ENCODE results near the gene PMS1.

DNA sequence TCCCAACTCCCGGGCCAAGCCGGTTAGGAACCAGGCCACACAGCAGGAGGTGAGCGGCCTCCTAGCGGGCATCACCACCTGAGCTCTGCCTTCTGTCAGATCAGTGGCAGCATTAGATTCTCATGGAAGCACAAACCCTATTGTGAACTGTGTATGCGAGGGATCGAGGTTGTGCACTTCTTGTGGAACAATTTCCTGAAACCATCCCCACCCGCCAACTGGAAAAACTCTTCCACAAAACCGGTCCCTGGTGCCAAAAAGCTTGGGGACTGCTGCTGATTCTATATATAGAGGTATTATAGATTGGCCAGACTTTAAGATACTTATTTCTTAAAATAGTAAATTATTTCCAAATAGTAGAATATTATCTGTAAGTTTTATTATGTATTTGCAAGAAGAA lies 89.4 kb downstream of the PMS1 start:
- TF ChIP-seq, protein P1, sequence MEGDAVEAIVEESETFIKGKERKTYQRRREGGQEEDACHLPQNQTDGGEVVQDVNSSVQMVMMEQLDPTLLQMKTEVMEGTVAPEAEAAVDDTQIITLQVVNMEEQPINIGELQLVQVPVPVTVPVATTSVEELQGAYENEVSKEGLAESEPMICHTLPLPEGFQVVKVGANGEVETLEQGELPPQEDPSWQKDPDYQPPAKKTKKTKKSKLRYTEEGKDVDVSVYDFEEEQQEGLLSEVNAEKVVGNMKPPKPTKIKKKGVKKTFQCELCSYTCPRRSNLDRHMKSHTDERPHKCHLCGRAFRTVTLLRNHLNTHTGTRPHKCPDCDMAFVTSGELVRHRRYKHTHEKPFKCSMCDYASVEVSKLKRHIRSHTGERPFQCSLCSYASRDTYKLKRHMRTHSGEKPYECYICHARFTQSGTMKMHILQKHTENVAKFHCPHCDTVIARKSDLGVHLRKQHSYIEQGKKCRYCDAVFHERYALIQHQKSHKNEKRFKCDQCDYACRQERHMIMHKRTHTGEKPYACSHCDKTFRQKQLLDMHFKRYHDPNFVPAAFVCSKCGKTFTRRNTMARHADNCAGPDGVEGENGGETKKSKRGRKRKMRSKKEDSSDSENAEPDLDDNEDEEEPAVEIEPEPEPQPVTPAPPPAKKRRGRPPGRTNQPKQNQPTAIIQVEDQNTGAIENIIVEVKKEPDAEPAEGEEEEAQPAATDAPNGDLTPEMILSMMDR (IDR thresholded peaks at IDR 0.05): no peak
- no peak for TF ChIP-seq EZH2 (IDR thresholded peaks at IDR 0.05; ENCODE audit: borderline replicate concordance, insufficient read depth, low read depth, low read length, poor library complexity, severe bottlenecking)
